ENCODE data around the gene EPHB4. TPM values are rescaled to one million over a fixed set of nuclear protein-coding genes. Genes with fewer than 3 reads are reported as not detected.

The EPHB4 gene
- total and polyA plus RNA-seq, 2 of the 4 experiments (the other 2 are of a cell fraction): 34.5 to 36.4 TPM

DNA sequence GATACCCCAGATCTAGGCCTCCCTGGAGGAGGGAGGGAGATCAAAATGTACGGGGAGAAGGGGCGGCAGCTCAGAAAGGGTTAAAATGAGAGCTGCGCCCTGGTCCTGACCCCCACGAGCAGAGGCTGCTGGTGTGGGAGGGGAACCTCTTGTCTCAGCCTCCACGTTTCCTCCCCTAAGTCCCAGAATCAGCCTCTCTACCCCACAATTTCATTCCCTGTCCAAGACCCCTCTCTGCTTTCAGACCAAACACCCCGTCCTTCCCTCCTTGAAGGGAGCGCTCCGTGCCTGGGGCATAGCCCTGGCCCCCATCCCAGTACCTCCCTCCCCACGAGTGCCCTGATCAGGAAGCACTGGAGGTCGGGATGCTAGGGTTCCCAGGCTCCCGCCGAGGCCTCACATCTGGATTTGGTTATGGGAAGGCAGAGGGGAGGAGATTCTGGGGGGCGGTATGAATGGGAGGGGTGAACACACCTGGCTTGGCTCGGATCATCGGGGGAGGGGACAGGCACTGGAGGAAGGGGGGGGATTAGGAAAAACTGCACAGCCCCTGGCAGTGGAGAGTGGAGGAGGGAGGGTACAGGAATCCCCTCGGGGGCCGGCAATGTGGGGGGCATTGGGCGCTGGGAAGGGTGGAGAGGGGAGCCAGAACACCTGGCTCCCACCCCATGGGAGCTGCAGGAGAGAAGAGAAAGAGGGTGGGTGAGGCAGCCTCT lies 2.7 kb downstream of the EPHB4 start:
- dilution Hi-C loops (cut with HindIII; ENCODE audit: low sequenced_read_pairs, unreplicated experiment): no loop called here
- Histone ChIP-seq H3K9me1 (ENCODE audit: insufficient read depth, low read length) (no peaks in the 10 kb centered on the region), H3K9ac (ENCODE audit: low read depth, low read length) (peak overlapping the region; percentile 72), H4K91ac (ENCODE audit: insufficient read depth, low read depth, low read length) (no peak overlapping the region), H2BK5ac (ENCODE audit: low read depth, low read length, poor library complexity, severe bottlenecking) (no peak overlapping the region), H3K56ac (ENCODE audit: extremely low read depth, insufficient read depth, low read length) (no peak overlapping the region), H3K18ac (ENCODE audit: low read depth, low read length) (no peak overlapping the region), H3K14ac (replicated peaks; ENCODE audit: low read depth, low read length) (no peak overlapping the region), H3K4me2 (ENCODE audit: low read depth, low read length) (peak overlapping the region; percentile 97), H2AK5ac (ENCODE audit: low read depth, low read length) (no peak overlapping the region), H2BK120ac (ENCODE audit: low read depth, low read length) (no peak overlapping the region), H2AFZ (replicated peaks; ENCODE audit: low read length, poor library complexity) (no peak overlapping the region), H3K79me1 (ENCODE audit: low read depth in 1 of 2, low read length in 2 of 2) (peaks cover 7 to 50% of the 10 kb centered on the region in 2 experiments; a peak in 3 of 4 replicates), H3K4me1 (ENCODE audit: control insufficient read depth, insufficient read depth, low read length) (peaks cover 9% of the 10 kb centered on the region), H3K9me3 (ENCODE audit: control insufficient read depth, insufficient read depth, low read length) (no peaks in the 10 kb centered on the region), H4K8ac (ENCODE audit: low read depth in 2 of 2, low read length in 2 of 2) (no peak overlapping the region), H2BK15ac (ENCODE audit: low read depth, low read length) (no peak overlapping the region), H3K4ac (ENCODE audit: low read depth, low read length) (no peak overlapping the region), H3K27me3 (ENCODE audit: control insufficient read depth, insufficient read depth, low read length) (no peaks in the 10 kb centered on the region), H4K5ac (ENCODE audit: low read depth, low read length) (no peak overlapping the region), H4K20me1 (ENCODE audit: insufficient read depth, low read length) (peaks cover 30% of the 10 kb centered on the region), H3K27ac (ENCODE audit: insufficient read depth, low read length) (no peak overlapping the region), H3K23ac (ENCODE audit: low read depth, low read length) (peak overlapping the region; percentile 71; the same call in 1 of the 2 replicates), H2BK20ac (ENCODE audit: low read depth, low read length) (no peak overlapping the region), H3K36me3 (ENCODE audit: control insufficient read depth, insufficient read depth, low read length) (peaks cover 34% of the 10 kb centered on the region), H3K4me3 (ENCODE audit: insufficient read depth, low read depth, low read length) (peak overlapping the region; percentile 83), H2AK9ac (replicated peaks; ENCODE audit: low read depth, low read length, poor library complexity) (peak overlapping the region; percentile 7)
- ATAC-seq (ENCODE audit: low read depth) (no peak), DNase-seq (no peak)
- 28% methylated on average over 2 of the region's 18 CpGs; no CpG with 5 or more reads in 1 of the 2 experiments for WGBS, 2 experiments (ENCODE audit: extremely low coverage in 2 of 2, insufficient read length in 1 of 2)
- TF ChIP-seq RAD21 (IDR thresholded peaks at IDR 0.05; ENCODE audit: low read length) (no peak), MAZ (IDR thresholded peaks at IDR 0.05; ENCODE audit: borderline replicate concordance, low read depth, low read length) (no peak), CHD1 (IDR thresholded peaks at IDR 0.05; ENCODE audit: low read depth, low read length) (no peak), CEBPB (IDR thresholded peaks at IDR 0.05; ENCODE audit: low read depth, low read length) (no peak), MAFK (IDR thresholded peaks at IDR 0.05; ENCODE audit: low read depth, low read length) (no peak), SMC3 (IDR thresholded peaks at IDR 0.05; ENCODE audit: low read depth, low read length) (no peak), MXI1 (IDR thresholded peaks at IDR 0.05; ENCODE audit: borderline replicate concordance, low read depth, low read length) (no peak), RFX5 (IDR thresholded peaks at IDR 0.05; ENCODE audit: low read depth, low read length) (no peak), FOS (IDR thresholded peaks at IDR 0.05; ENCODE audit: low read depth, low read length) (no peak), NFE2L2 (IDR thresholded peaks at IDR 0.05; ENCODE audit: low read depth, low read length) (no peak), BHLHE40 (IDR thresholded peaks at IDR 0.05; ENCODE audit: low read depth, low read length) (no peak)
- TF ChIP-seq, protein P1, sequence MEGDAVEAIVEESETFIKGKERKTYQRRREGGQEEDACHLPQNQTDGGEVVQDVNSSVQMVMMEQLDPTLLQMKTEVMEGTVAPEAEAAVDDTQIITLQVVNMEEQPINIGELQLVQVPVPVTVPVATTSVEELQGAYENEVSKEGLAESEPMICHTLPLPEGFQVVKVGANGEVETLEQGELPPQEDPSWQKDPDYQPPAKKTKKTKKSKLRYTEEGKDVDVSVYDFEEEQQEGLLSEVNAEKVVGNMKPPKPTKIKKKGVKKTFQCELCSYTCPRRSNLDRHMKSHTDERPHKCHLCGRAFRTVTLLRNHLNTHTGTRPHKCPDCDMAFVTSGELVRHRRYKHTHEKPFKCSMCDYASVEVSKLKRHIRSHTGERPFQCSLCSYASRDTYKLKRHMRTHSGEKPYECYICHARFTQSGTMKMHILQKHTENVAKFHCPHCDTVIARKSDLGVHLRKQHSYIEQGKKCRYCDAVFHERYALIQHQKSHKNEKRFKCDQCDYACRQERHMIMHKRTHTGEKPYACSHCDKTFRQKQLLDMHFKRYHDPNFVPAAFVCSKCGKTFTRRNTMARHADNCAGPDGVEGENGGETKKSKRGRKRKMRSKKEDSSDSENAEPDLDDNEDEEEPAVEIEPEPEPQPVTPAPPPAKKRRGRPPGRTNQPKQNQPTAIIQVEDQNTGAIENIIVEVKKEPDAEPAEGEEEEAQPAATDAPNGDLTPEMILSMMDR (conservative IDR thresholded peaks at IDR 0.05; ENCODE audit: low read depth, low read length): no peak
- TF ChIP-seq, protein P2, sequence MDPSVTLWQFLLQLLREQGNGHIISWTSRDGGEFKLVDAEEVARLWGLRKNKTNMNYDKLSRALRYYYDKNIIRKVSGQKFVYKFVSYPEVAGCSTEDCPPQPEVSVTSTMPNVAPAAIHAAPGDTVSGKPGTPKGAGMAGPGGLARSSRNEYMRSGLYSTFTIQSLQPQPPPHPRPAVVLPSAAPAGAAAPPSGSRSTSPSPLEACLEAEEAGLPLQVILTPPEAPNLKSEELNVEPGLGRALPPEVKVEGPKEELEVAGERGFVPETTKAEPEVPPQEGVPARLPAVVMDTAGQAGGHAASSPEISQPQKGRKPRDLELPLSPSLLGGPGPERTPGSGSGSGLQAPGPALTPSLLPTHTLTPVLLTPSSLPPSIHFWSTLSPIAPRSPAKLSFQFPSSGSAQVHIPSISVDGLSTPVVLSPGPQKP (IDR thresholded peaks at IDR 0.05; ENCODE audit: borderline replicate concordance, low read depth, low read length): no peak
- TF ChIP-seq, protein P3, sequence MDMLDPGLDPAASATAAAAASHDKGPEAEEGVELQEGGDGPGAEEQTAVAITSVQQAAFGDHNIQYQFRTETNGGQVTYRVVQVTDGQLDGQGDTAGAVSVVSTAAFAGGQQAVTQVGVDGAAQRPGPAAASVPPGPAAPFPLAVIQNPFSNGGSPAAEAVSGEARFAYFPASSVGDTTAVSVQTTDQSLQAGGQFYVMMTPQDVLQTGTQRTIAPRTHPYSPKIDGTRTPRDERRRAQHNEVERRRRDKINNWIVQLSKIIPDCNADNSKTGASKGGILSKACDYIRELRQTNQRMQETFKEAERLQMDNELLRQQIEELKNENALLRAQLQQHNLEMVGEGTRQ (IDR thresholded peaks at IDR 0.05; ENCODE audit: low read depth, low read length): no peak
- no TSS peak for BruUV-seq (replicated peaks)
- intact Hi-C loops (cut with micrococcal nuclease): no loop called here
- ChIA-PET CTCF (interaction anchor here (1.6 kb wide), 1 partner anchor 119 kb away, joined by 5 read pairs; the partner anchor contains the start of gene POP7), POLR2A (ENCODE audit: unreplicated experiment) (no interaction called here)
- in situ Hi-C loops (cut with MboI; ENCODE audit: low sequenced_read_pairs): loop anchor here (10.0 kb wide), 1 partner anchor 120 kb away; the partner anchor contains the start of gene POP7

Measured in IMR-90 (cell line).